HFFc6 (cell line): ENCODE data around the gene SLC35F6. TPM values are rescaled to one million over a fixed set of nuclear protein-coding genes. Genes with fewer than 3 reads are reported as not detected.

Source experiments
- DNase-seq: peaks from one replicate; pipeline ENCODE4 v3.0.0-alpha.2; 2018
- H3K27ac Mint-ChIP-seq: 2 replicates; pipeline ENCODE4 v1.8.0; 2020; ENCODE audit warnings: mild to moderate bottlenecking, mixed read lengths
- H3K27me3 Mint-ChIP-seq: 2 replicates; pipeline ENCODE4 v1.8.0; 2021; ENCODE audit warnings: mild to moderate bottlenecking, moderate library complexity, mixed read lengths; ENCODE audit not compliant: insufficient read depth
- H3K36me3 Mint-ChIP-seq: 2 replicates; pipeline ENCODE4 v1.8.0; 2021; ENCODE audit warnings: low read depth, mixed read lengths
- H3K4me1 Mint-ChIP-seq: 2 replicates; pipeline ENCODE4 v1.8.0; 2020; ENCODE audit warnings: low read depth, mixed read lengths
- H3K4me3 Mint-ChIP-seq: 2 replicates; pipeline ENCODE4 v1.8.0; 2020; ENCODE audit warnings: mild to moderate bottlenecking, moderate library complexity, mixed read lengths
- H3K9me3 Mint-ChIP-seq: 2 replicates; pipeline ENCODE4 v1.8.0; 2020; ENCODE audit warnings: mild to moderate bottlenecking, mixed read lengths
- CTCF ChIP-seq: fragments of 200-600 bp; sonication (generic); IDR thresholded peaks from 2 replicates; pipeline ENCODE4 v1.5.0; 2021; ENCODE audit warnings: antibody characterized with exemption, mild to moderate bottlenecking
- total RNA-seq, 6 experiments: library from RNA; stranded (reverse); fragmentation: NEBNext Ultra II Directional; extraction: Animal tissue kit (Norgen Biotek cat#: 25700); gene quantifications; 2 replicates in 1 of 6; 3 replicates in 5 of 6; pipeline ENCODE4 v1.2.3, GENCODE V29; 2021

The SLC35F6 gene
- total RNA-seq, 6 experiments from 2014 or later: 34.1 to 44.5 (median 38.7) TPM

DNA sequence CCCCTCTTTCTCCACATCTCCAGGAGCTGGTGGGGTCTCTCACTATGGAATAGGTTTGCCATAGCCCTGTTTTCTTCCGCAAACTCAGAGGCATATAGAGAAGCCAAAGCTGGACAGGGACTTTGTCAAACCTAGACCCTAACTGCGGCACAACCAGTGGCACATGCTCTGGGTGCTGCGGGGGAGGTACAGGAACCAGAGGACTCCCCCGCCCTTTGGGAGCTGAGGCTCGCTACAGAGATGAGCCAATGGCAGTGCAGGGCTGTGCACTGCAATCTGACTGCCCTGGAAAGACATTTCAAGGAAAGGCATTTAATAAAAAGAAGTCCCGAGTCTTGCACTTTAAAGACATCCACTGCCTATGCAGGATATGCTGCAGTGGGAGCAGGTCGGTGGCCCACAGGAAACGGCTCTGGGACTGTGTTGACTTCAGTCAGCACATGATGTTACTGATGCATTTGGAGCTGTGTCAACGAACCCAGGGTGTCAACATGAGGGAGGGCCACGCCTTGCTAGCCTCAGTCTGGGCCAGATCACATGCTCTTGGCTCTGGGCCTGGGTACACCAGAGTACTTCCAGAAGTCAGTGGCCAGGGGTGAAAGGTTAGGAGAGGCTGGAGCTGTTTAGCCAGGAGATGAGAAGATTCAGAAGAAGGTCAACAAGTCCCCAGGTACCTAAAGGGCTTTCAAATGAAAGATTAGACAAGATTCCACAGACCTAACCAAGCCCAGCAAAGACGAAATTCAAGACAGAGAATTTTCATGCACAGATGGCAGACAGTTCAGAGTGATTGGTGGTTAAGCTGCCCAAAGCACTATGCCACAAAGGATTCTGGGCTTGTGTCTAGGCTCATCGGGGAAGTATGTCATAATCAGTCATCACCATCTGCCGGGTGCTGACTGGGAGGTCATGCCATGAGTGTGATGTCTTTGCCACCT, 8.2 kb downstream of the SLC35F6 start:
- no peak for TF ChIP-seq CTCF
- peaks cover 37% of the 10 kb centered on the region for H3K4me1 Mint-ChIP-seq
- no peaks in the 10 kb centered on the region for H3K9me3 Mint-ChIP-seq
- H3K27me3 Mint-ChIP-seq: no peaks in the 10 kb centered on the region; the same call in 1 of the 2 replicates
- H3K4me3 Mint-ChIP-seq: no peak overlapping the region
- peak overlapping the region; percentile 43 for H3K27ac Mint-ChIP-seq
- peak; percentile 50 for DNase-seq
- peaks cover 7% of the 10 kb centered on the region; the same call in 1 of the 2 replicates for H3K36me3 Mint-ChIP-seq

DNA sequence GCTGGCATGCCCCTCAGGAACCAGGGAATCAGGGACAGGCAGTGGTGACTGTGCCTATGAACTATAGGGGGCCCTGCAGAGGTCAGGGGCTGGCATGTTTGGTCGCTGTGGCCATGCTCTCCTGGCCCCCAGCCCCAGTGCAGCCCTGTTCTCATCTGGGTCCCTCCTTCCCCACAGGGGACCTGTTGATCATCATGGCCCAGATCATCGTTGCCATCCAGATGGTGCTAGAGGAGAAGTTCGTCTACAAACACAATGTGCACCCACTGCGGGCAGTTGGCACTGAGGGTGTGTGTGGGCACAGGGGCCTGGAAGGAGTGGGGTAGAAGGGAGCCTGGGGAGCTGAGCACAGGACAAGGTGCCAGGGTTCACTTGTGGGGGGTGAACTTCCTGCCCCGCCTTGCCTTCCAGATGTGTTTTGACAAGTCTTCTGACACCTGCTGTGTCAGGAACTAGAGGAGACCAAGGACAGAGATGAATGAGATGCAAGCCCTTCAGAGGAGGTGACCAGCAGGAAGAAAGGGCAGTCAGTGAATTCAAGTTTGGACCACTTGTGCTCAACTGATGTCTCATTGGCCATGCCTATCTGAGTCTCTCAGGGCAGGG, 12.2 kb downstream of the SLC35F6 start:
- Mint-ChIP-seq H3K27ac (no peak overlapping the region), H3K36me3 (peaks cover 10% of the 10 kb centered on the region; the same call in 1 of the 2 replicates), H3K27me3 (no peaks in the 10 kb centered on the region; the same call in 1 of the 2 replicates), H3K4me1 (peaks cover 18% of the 10 kb centered on the region), H3K9me3 (no peaks in the 10 kb centered on the region), H3K4me3 (no peak overlapping the region)
- TF ChIP-seq CTCF: no peak
- DNase-seq: no peak

GRCh38 chr2:26778098-26778497, 14.0 kb downstream of the SLC35F6 start:
- peaks cover 12% of the 10 kb centered on the region; the same call in 1 of the 2 replicates for H3K36me3 Mint-ChIP-seq
- DNase-seq: no peak
- no peak overlapping the region for H3K27ac Mint-ChIP-seq
- no peaks in the 10 kb centered on the region for H3K9me3 Mint-ChIP-seq
- no peak overlapping the region for H3K4me3 Mint-ChIP-seq
- H3K4me1 Mint-ChIP-seq: no peaks in the 10 kb centered on the region; the same call in 1 of the 2 replicates
- no peak for TF ChIP-seq CTCF
- no peaks in the 10 kb centered on the region for H3K27me3 Mint-ChIP-seq

- peaks cover 12% of the 10 kb centered on the region; the same call in 1 of the 2 replicates for H3K36me3 Mint-ChIP-seq
- TF ChIP-seq CTCF: no peak
- no peaks in the 10 kb centered on the region for H3K9me3 Mint-ChIP-seq
- no peaks in the 10 kb centered on the region for H3K4me1 Mint-ChIP-seq
- H3K4me3 Mint-ChIP-seq: no peak overlapping the region
- H3K27me3 Mint-ChIP-seq: no peaks in the 10 kb centered on the region
- DNase-seq: no peak
- no peak overlapping the region for H3K27ac Mint-ChIP-seq
Observed at GRCh38 chr2:26778507-26778906, 14.4 kb downstream of the SLC35F6 start.

GRCh38 chr2:26780203-26780760, 16.2 kb downstream of the SLC35F6 start:
- no peaks in the 10 kb centered on the region for H3K27me3 Mint-ChIP-seq

More at GRCh38 chr2:26780203-26780760, 16.2 kb downstream of the SLC35F6 start:
- Mint-ChIP-seq H3K27ac (no peak overlapping the region), H3K4me1 (peaks cover 5% of the 10 kb centered on the region), H3K36me3 (peaks cover 12% of the 10 kb centered on the region; the same call in 1 of the 2 replicates), H3K9me3 (no peaks in the 10 kb centered on the region), H3K4me3 (no peak overlapping the region)
- DNase-seq: no peak
- no peak for TF ChIP-seq CTCF
